Thyroid gland (tissue), 4 donors: ENCODE data around the gene CNN3.

ENCODE experiments used
- POLR2A ChIP-seq, 2 donors: fragments of 450-650 bp; IDR thresholded peaks; one replicate each; pipeline ENCODE4 v1.6.1; 2017; ENCODE audit warnings: antibody characterized with exemption in 2 of 2, mild to moderate bottlenecking in 2 of 2, moderate library complexity in 1 of 2
- TF ChIP-seq, protein P1 (sequence below), 6 experiments: fragments of 200-600 bp in 3 of 6; fragments of 450-650 bp in 3 of 6; sonication (generic) in 3 of 6; IDR thresholded peaks; one replicate each; pipeline ENCODE4 v1.5.1; 2016 to 2019; ENCODE audit warnings: antibody characterized with exemption in 6 of 6, mild to moderate bottlenecking in 2 of 6, inconsistent platforms in 1 of 6, moderate library complexity in 1 of 6

GRCh38 chr1:94917251-94917650 lies 9.7 kb downstream of the CNN3 start:
- TF ChIP-seq, protein P1, sequence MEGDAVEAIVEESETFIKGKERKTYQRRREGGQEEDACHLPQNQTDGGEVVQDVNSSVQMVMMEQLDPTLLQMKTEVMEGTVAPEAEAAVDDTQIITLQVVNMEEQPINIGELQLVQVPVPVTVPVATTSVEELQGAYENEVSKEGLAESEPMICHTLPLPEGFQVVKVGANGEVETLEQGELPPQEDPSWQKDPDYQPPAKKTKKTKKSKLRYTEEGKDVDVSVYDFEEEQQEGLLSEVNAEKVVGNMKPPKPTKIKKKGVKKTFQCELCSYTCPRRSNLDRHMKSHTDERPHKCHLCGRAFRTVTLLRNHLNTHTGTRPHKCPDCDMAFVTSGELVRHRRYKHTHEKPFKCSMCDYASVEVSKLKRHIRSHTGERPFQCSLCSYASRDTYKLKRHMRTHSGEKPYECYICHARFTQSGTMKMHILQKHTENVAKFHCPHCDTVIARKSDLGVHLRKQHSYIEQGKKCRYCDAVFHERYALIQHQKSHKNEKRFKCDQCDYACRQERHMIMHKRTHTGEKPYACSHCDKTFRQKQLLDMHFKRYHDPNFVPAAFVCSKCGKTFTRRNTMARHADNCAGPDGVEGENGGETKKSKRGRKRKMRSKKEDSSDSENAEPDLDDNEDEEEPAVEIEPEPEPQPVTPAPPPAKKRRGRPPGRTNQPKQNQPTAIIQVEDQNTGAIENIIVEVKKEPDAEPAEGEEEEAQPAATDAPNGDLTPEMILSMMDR (IDR thresholded peaks at IDR 0.05), result no peak
- no peak for TF ChIP-seq POLR2A (IDR thresholded peaks at IDR 0.05)
